HG03135 (cell line): ENCODE measurements around the gene PACRG.

Experiments
- ATAC-seq: cut with Tn5 transposase; IDR thresholded peaks from one replicate; pipeline ENCODE4 v1.9.1; 2021; ENCODE audit warnings: mild to moderate bottlenecking, moderate library complexity; ENCODE audit not compliant: unreplicated experiment

The PACRG gene

DNA sequence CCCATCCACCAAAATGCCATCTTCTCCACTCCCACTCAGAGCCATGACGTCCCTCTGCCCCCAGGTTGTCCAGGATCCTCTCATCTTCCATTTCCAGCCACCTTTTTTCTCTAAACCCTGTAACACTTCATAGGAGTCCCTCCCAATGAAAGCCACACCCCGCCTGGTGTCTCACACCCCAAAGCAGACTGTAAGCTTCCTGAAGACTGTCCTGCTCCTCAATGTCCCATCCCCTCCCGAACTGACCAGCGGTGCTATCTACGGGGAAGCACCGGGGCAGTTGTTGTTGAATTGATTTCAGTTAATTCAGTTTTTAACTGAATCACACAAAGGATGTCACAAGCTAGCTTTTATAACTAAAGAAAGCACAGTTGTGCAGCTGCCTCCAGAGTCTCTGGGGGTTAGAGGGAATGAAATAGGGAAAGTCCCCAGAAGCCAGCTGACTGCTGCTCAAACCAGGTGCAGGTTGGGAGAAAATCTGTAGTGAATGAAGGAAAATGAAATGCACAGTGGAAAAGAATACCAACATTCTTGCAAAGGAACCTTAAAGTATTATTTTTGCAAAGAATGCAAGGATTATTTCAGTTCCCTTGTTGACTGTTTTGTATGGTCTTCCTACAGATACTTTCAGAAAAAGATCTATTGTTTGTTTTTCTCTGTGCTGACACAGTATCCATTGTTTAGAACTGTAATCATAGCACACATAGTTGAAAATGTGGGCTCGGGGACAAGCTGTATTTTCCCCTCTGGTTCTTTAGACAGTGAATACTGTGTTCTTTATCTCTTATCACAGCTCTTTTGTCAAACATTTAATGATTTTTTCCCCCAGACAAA, 464.1 kb downstream of the PACRG start:
- ATAC-seq: no peak

DNA sequence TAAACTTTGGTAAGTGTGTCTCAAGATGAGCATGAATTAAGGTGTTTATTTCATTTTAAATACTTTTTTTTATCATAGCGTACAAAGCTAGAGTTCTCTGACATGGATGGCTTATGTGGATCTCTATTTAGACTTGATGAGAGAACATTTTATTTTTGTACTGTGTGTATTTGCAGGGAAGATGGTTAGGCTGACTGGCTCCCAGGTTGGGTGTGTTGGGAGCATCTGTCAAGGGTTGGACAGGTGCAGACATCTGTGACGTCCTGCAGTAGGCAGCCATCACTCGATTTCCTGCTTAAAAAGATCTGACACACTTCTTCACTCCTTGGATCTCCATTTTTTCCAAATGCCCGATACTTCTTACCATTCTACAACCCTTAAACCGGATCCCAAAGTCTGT, 464.8 kb downstream of the PACRG start:
- ATAC-seq: no peak

DNA sequence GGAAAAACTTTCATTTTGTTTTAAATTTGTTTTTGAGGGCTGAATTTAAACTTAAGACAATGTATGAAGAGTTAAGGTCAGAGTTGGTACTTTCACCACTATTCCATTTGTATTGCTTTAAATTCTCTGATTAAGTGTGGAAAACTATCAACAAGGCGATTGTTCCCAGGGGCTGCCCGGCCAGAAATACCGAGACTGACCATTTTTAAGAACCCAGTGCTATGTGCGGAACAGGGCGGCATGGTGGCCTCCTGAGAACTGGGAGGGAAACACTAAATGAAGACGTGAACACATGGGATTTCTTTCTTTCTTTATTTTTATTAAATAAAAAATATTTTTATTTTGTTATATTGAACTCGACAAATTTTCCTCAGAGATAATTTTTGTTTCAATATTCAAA, 465.6 kb downstream of the PACRG start:
- no peak for ATAC-seq

DNA sequence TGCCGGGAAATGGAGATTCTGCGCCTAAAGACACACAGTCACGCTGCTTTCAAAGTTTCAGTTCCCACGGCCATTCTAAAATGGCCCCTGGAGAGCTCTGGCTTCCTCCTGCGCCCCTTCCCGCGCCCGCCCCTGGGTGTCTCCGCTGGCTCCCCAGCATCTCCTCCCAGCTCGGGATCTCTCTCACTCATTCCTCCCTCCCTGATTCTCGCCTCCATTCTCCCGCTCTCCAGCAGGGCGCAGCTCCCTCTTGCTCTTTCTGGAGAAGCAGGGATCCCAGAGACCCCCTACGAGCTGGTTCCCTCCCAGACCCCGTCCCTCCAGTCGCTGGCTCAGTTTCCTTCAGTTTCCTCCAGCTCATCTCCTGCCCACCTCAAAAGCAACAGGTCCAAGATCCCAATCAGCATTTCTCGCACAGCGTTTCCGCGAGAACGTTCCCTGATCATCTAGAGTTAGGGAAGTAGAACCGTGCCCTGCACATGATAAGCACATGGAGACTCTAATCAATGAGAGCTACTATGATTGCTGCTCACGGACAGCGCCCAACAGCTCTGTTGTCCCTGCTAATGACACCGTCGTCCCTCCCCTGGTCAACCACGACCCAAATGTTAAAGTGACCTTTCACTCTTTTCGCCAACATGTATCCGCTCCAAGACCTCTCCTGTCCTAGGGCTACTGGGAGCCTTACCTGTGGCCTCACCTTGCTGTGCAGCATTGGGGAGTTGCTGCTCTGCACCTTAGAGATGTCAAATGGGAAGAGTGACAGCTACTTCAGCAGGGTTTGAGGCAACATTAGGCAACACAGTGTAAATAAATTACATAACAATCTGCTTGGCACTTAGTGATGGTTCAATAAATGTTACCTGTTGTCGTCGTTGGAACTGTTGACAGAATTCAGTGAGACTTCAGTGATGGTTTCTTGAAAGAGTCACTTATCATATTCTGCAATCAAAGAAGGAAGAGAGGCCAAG, 468.2 kb downstream of the PACRG start:
- no peak for ATAC-seq

DNA sequence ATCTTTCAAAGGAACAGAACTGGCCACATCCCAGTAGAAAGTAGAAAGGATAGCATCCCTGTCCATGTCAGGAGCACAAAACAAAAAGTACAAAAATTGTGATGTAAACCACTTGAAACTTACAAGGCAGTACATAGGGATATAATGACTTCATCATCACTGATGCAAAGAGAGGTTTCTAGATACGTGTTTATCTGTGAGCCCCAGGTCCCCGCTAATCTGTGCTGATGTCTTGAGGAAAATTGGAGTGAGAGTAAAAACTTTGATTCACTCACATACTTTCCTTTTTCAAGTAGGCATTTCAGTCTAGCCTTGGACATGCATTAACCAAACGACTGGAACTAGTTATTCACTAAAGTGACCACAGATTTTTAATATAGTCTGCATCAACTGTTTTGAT, 470.1 kb downstream of the PACRG start:
- no peak for ATAC-seq

DNA sequence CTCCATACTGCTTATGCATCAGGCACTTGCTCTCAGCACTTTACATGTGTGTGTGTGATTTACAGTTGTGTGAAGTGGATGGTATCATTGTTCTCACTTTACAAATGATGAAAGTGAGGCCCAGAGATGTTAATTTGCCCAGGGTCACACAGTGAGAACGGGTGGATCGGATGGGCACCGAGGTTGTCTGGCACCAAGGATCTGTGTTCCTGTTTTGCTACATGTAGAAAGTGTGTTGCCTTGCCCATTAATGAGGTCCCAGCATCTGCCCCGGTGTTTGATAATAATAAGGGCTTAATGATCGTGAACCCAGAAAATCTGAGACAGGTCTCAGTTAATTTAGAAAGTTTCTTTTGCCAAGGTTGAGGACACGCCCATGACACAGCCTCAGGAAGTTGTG, 470.6 kb downstream of the PACRG start:
- ATAC-seq: no peak

DNA sequence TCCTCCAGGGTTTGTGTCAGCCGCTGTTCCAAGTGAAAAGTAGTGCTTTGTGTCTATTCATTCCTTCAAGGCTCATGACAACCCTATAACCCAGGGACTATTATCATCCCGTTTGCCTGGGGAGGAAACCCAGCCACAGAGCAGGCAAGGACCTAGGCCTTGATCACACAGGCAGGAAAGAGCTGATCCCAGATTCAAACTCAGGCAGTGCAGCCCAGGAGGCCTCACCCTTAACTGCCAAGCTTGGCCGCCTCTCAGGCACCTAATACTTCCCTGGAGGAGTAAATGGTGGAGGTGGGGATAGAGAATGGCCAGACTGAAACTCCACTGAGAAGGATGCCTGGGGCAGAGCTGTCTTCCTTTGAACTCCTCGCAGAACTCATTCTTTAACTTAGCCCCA, 471.6 kb downstream of the PACRG start:
- ATAC-seq: no peak

DNA sequence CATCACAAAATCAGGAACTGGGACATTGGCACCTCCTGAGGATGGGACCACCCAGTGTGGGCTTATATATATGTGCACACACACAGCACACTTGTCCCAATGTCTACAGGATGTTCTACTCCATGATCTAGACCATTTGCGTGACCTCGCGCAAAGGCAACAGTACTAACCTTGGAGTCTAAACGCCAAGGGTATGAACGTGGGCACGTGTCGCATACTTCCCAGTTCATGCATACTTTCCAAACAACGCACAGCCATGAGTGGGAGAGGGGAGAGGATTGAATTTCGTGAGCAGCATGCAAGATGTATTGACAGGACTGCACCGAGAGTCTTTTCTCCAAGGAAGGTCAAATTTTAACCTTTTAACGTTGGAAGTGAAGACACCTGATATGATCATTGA, 472.5 kb downstream of the PACRG start:
- no peak for ATAC-seq

DNA sequence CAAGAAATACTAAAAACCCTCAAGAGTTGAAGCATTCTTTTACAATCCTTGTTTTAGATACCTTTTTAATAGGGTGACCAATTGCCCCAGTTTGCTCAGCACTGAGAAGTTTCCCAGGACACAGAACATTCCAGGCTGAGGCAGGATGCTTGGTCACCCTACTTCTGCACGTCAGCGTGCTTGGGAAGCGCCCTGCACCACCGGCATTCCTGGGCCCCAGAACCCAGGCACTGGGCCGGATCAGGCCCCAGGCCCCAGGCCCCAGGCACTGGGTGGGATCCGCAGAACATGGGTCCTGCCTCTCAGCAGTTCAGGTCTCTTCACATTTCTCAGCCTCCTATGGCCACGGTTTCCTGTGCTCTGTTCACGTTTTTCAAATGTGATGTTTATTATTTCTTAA, 472.9 kb downstream of the PACRG start:
- ATAC-seq: no peak

DNA sequence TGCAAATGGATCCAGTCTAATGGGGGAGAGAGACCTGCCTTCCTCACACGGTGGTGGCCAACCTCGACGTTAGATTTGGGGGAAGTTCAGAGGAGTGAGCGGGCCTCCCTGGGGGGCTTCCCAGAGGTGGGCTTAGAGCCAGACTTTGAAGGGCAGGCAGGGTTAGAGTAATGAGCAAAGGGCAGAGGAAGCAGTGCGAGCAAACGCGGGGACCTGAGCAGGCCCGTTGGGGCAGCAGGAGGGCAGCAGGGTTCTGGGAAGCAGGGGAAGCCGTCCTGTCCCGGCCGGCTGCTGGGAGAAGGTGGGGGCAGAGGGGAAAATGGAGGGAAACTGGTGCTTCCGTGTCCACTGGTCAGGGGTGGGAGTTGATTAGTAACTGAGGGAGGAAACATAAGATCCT, 474.1 kb downstream of the PACRG start:
- no peak for ATAC-seq

DNA sequence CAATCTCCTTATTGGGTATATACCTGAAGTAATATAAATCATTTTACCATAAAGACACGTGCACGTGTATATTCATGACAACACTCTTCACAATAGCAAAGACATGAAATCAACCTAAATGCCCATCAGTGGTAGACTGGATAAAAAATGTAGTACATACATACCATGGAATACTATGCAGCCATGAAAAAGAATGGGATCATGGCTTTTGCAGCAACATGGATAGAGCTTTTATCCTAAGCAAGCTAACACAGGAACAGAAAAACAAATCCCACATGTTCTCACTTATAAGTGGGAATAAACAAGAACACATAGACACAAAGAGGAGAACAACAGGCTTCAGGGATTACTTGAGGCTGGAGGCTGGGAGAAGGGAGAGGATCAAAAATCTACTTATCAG, 478.4 kb downstream of the PACRG start:
- no peak for ATAC-seq

DNA sequence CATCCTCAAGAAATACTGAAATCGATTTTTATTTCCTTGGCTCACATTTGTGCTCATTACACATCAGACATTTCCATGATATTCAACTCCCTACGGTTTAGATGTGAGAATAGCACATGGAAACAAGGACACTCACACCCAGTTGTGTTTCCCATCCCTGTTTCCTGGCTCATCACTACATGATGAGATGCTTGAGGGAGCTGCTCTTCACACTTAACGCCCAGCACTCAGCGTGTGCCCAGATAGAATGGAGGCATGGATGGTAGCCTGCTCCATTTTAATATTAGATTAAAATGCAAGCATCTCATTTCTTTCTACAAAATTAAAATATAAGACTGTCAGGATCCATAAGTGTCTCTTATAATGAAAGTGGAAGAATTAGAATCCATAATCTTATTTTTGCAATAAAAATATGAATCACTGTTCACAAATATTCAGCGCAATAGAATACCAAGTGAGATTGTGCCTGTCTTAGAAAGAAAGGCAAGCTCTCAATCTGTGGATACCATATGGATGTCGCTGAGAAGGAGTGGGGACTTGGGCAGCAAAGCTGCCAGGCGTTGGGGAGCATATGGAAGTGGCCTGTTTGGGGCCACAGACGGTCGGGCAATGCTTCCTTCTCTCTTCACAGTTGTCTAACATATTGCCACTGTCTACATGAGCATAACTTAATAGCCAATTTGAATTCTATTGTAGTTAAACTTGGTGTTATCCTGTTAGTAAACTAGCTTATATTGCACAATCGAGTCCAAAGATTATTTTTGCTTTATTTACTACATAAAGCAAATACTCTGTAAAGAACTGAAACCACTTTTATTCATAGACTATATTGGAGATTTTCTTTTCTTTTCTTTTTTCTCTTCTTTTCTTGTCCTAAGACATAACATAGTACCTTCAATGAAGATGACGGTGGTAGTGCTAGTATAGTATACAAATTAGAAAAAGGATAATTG, 479.9 kb downstream of the PACRG start:
- no peak for ATAC-seq

DNA sequence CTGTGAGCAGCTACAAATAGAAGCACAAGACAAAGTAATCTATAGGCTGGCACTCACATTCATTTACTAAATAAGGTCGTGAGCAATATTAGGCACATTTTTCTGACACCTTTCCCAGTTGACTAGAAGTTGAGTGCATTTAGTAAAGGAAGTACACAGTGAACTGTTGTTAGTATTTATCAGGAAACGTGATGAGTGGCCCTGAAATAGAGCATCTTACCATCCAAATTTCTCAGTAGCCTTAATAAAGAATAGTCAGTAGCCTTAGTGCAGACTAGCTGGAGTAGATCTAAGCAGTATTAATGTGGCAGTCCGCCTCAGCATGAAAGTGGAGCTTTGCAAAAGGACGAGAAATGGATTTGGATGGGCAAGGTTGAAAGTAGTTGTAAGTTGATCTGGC, 481.2 kb downstream of the PACRG start:
- ATAC-seq: no peak

DNA sequence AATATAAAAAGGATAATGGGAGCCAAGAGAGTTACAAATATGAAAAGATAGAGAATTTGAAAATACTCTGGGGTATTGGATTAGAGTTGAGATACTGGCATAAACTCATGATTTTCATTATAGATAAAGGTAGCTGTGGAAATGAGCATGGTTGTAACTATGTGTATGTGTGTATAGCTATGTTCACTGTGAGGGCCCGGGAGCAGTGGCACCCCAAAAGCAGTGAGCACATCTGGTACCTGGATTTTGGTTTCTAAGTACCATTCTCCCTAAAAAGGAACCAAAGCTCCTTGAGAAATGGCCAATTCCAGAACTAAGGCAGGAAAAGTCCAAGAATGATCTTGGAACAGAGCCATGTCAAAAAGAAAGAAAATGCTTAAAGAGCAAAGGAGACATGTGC, 484.3 kb downstream of the PACRG start:
- ATAC-seq: no peak

DNA sequence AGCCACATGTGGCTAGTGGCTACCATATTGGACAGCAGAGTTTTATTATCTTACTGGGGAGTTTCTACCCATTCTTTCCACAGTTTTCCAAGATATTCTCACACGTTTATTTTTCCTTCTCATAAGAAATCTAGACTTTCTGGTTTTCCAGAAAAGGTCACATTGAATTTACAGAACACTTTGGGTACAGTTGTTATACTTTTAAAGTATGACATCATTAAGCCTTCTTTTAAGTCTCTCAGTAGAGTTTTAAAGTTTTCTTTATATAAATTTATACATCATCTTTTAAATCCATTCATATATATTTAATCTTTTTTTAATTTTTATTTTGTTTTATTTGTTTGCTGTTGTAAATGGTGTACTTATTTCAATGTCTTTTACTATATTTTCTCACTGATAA, 486.5 kb downstream of the PACRG start:
- ATAC-seq: no peak

DNA sequence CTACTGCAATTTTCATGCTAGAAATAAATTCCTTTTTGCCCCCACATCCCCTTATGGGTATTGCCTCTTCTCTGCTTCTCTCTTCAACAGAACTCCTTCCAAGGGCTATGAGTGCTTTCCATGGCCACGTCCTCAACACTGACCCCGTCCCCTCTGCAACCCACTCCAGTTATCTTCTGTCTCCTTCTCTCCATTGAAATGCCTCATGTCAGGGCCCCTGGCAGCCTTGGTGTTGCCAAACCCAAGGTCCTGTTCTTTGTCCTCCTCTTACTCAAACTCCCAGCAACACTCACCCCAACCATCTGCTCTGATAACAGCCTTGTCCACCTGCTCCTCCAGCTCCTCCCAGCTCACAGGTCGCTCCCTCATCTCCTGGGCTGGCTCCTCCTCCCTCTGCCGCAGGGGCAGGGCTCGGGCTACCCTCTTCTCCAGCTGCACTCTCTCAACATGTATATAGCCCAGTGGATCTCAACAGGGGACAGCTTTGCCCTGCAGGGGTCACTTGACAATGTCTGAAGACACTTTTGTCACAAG, 490.7 kb downstream of the PACRG start:
- ATAC-seq: no peak

DNA sequence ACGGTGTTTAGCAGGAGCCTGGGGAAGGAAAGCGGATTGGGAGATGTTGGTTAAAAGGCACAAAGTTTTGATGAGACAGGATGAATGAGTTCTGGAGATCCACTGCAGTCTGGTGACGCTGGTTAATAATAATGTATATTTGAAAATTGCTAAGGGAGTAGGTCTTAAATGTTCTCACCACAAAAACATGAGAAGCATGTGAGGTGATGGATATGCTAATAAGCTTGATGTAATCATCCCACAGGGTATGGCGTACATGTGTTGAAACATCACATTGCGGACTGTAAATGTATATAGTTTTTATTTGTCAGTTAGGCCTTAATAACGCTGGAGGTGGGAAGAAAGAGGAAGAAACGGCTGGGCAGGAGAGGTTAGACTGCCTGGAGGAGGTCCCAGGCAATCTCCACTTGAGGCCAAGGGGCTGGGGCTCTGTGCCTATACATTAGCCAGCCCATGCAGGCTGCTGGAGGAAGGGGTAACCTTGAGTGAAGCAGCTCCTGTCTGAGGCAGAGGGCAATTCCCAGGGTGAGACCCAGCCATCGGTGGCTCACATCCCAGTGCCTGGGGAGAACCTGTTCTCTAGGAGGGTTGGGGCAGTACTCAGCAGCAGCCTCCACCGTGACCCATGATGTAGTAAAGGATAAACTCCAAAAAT, 498.5 kb downstream of the PACRG start:
- no peak for ATAC-seq

DNA sequence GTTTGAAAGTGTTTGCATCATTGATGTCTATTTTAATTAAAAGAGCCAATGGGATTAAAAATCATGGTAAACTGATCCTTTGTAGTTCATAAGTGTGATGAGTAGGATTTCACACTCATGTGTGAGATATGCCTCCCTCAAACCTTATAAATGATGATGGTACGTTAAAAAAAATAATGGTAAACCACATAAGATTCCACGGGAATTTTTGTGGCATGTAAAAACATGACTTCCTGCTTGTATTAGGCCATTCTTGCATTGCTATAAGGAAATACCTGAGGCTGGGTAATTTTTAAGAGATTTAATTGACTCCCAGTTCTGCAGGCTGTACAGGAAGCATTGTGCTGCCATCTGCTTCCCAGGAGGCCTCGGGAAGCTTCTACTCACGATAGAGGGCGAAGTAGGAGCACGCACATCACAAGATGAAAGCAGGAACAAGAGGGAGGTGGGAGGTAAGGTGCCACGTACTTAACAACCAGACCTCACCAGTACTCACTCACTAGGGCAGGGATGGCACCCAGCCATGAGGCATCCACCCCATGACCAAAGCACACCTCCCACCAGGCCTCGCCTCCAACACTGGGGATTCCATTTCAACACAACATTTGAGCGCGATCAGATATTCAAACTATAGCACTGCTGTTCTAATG, 499.2 kb downstream of the PACRG start:
- ATAC-seq: no peak

DNA sequence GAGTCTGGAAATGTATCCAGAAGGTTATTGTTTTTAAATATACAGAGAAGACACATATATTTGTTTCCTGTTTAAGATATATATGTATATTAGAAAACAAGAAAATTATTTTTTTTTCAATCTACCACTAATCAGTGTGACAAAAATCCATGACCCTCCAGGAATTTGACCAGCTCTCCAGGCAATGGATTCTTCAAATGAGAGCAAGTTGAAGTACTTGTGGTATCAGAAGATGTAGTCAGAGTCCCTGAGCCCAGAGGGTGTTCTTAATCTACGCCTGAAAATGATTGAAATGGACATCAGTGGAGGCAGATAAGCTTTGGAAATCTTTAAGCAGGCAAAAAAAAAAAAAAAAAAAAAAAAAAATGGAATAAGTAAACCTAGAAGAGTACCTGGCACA, 500.3 kb downstream of the PACRG start:
- no peak for ATAC-seq

DNA sequence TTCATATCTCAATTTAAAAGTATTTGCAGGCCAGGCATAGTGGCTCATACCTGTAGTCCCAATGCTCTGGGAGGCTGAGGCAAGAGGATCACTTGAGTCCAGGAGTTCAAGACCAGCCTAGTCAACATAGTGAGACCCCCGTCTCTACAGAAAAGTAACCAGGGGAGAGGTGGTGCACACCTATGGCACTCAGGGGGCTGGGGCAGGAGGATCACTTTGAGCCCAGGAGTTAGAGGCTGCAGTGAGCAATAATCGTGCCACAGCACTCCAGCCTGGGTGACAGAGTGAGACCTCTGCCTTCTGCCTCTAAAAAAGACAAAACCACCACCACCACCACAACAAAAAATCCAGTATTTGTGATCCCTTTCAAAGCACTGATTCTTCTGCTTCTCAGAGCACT, 501.3 kb downstream of the PACRG start:
- no peak for ATAC-seq
